ENCODE measurements around the gene L3MBTL2.

Gene L3MBTL2

DNA sequence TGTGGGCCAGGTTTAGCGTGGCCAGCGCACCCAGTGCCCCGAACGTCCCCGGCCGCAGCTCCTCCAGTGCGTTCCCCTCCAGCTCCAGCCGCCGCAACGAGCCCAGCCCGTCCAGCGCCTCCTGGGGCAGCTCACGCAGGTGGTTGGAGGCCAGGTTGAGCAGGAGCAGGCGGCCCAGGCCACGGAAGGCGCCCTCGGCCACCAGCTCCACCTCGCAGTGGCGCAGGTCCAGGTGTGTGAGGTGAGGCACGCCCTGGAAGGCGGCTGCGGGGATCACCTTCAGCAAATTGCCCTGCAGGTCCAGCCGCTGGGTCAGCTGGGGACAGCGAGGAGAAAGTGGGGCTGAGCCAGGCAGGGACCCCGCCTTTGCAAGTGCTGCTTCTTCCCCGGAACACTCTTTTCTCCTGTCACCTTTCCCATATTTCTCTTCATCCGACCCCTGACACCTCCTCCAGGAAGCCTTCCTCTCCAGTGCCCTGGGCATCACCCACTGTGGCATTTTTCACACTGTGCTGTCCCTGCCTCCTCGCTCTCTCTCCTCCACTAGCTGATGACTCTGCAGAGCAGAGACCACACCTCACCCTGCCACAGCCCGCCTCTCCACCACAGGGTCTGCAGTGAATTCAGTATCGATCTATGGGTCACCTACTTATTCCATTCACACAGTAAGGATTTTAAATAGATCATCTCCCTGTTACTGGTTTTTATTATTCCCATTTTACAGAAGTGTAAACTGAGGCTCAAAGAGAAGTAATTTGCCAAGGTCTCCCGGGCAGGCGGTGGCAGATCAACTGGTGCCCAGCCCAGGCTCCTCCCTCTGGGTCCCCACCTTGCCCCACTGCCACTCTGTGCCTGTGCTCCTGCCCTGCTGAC lies 33.7 kb downstream of the L3MBTL2 start:
- TF ChIP-seq, protein P1, sequence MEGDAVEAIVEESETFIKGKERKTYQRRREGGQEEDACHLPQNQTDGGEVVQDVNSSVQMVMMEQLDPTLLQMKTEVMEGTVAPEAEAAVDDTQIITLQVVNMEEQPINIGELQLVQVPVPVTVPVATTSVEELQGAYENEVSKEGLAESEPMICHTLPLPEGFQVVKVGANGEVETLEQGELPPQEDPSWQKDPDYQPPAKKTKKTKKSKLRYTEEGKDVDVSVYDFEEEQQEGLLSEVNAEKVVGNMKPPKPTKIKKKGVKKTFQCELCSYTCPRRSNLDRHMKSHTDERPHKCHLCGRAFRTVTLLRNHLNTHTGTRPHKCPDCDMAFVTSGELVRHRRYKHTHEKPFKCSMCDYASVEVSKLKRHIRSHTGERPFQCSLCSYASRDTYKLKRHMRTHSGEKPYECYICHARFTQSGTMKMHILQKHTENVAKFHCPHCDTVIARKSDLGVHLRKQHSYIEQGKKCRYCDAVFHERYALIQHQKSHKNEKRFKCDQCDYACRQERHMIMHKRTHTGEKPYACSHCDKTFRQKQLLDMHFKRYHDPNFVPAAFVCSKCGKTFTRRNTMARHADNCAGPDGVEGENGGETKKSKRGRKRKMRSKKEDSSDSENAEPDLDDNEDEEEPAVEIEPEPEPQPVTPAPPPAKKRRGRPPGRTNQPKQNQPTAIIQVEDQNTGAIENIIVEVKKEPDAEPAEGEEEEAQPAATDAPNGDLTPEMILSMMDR (IDR thresholded peaks at IDR 0.05), result no peak
- peaks cover 10 to 11% of the 10 kb centered on the region in 2 experiments for H3K4me1 ChIP-seq (ENCODE audit: control insufficient read depth in 1 of 2, insufficient read depth in 1 of 2, low read depth in 1 of 2, low read length in 1 of 2)
- no peaks in the 10 kb centered on the region for H3K36me3 ChIP-seq

DNA sequence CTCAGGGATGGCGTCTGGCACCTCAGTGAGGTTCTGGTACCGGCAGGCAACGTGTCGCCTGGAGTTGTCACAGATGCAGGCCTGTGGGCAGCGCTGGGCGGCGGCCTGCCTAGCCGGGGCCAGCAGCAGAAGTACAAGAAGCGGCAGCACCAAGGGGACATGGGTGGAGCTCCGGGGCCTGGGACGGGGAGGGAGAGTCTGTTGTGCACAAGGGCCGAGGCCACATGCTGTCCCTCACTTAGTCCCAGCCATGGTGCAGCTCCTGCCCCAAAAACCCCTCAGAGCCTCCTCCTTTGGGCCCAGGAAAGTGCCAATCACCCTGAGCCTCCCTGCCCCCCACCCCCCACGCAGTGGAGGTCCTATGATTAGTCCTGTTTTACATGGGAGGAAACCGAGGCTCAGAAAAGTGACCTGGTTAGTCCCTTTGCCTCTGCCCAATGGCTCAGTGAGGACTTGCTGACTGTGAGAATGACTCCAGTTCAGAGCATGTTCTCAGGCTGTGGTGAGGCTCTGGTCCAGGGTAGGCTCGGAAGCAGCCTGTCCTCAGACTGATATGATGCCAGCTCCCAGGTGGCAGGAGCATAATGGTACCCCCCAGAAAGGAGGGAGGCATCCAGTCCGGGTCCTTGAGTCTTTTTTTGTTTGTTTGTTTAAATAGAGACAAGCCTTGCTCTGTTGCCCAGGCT lies 34.5 kb downstream of the L3MBTL2 start:
- Histone ChIP-seq H3K4me3 (ENCODE audit: low read depth in 1 of 2, low read length in 1 of 2) (no peak overlapping the region), H3K4me1 (ENCODE audit: control insufficient read depth in 1 of 2, insufficient read depth in 1 of 2, low read depth in 1 of 2, low read length in 1 of 2) (peaks cover 10 to 11% of the 10 kb centered on the region in 2 experiments), H3K27ac (no peak overlapping the region), H3K36me3 (peaks cover 7% of the 10 kb centered on the region), H3K27me3 (peaks cover 4% of the 10 kb centered on the region), H3K9me3 (no peaks in the 10 kb centered on the region)
- TF ChIP-seq, protein P1 (IDR thresholded peaks at IDR 0.05), result no peak

More for the DNA sequence above, 33.7 kb downstream of the L3MBTL2 start:
- no peaks in the 10 kb centered on the region for H3K9me3 ChIP-seq
- peaks cover 4% of the 10 kb centered on the region for H3K27me3 ChIP-seq
- no peak overlapping the region for H3K4me3 ChIP-seq (ENCODE audit: low read depth in 1 of 2, low read length in 1 of 2)
- H3K27ac ChIP-seq, result no peak overlapping the region

DNA sequence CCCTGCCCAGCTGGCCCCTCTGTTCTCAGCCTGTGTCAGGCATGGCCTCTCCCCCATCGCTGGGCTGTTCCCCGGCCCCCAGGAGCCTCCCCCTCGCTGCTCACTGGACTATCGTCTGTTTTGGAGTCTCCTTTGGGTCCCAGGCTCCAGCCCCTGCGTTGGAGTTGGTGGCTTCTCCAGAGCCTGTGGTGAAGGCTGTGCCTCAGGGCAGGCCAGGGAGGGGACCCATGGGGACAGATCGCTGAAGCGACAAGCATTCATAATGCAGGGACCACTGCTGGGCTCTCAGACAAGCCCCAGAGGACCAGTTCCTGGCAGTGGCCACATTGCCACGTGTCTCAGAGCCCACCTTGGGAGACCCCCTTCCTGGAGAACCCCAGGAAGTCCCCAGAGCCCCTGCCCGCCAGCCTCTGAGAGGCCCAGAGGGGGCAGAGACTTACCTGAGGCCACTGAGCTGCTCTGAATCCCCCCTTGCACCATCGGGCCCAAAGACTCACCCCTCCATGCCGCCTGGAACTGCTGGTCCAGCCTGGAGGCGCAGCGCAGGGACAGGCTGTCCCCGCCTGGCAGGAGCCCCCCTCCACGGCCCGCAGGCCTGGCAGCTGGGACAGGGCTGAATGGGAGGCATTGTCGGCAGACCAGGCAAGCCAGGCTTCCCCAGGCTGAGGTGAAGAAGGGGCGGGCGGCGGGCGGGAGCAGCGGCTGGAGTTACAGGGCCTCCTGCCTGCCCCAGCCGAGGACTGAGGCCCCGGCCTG lies 35.4 kb downstream of the L3MBTL2 start, which contains the start of gene CHADL:
Gene CHADL, minus strand, starts transcription at position 555 of the 756 bp plus-strand sequence. Its CDS starts 50 bp downstream, at position 505.
- peaks cover 10 to 11% of the 10 kb centered on the region in 2 experiments for H3K4me1 ChIP-seq (ENCODE audit: control insufficient read depth in 1 of 2, insufficient read depth in 1 of 2, low read depth in 1 of 2, low read length in 1 of 2)
- H3K9me3 ChIP-seq, result no peaks in the 10 kb centered on the region
- TF ChIP-seq, protein P1 (IDR thresholded peaks at IDR 0.05), result no peak
- no peak within 1 kb of the TSS for H3K4me3 ChIP-seq (ENCODE audit: low read depth in 1 of 2, low read length in 1 of 2)
- H3K27ac ChIP-seq, result no peak within 1 kb of the TSS
- peaks cover 4% of the 10 kb centered on the region for H3K27me3 ChIP-seq
- peaks cover 17% of the 10 kb centered on the region for H3K36me3 ChIP-seq

DNA sequence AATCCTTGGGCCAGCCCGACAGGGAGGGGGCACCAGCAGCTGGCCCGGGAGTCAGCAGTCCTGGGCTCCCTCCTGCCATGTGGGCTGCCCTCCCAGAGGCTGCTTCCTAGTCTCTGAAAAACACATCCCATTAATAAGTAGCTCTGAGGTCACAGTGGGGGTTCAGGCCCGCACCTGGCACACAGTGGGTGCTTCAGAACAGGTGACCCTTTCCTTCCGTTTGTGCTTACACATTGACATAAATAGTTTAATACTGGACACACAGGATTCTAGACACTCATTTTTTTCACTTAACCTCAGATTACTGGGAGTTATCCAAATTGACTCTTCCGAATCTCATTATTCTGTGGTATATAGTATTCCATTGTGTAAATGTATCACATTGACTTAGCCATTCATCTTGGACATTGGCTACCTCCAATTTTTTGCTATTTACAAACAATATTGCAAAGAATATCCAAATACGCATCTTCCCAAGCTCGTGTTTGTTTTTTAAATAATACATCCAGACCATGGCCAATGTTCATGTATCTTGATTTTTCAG lies 36.1 kb downstream of the L3MBTL2 start:
- Histone ChIP-seq H3K27ac (no peak overlapping the region), H3K27me3 (peaks cover 4% of the 10 kb centered on the region), H3K4me1 (ENCODE audit: control insufficient read depth in 1 of 2, insufficient read depth in 1 of 2, low read depth in 1 of 2, low read length in 1 of 2) (peaks cover 10 to 11% of the 10 kb centered on the region in 2 experiments), H3K4me3 (ENCODE audit: low read depth in 1 of 2, low read length in 1 of 2) (no peak overlapping the region), H3K9me3 (no peaks in the 10 kb centered on the region), H3K36me3 (peaks cover 24% of the 10 kb centered on the region)
- TF ChIP-seq, protein P1 (IDR thresholded peaks at IDR 0.05), result no peak
